B cell (primary cell): ENCODE data around the gene DOLPP1. TPM values are rescaled to one million over a fixed set of nuclear protein-coding genes. Genes with fewer than 3 reads are reported as not detected.

Experiments used
- ATAC-seq: fragments of 200-7000 bp; cut with Tn5 transposase; one replicate; pipeline ENCODE4 v1.10.0; 2021; ENCODE audit warnings: low read depth, mild to moderate bottlenecking, moderate number of reproducible peaks, moderate library complexity
- CTCF ChIA-PET: fragments of 350-600 bp; sonication (Branson Sonifier 250); formaldehyde crosslinking; loops from one replicate; lab custom pipeline; 2021; ENCODE audit warnings: antibody characterized with exemption, inconsistent platforms; lab: Charles Lee
- POLR2A ChIA-PET: fragments of 350-600 bp; sonication (Branson Sonifier 250); formaldehyde crosslinking; loops from one replicate; lab custom pipeline; 2021; ENCODE audit warnings: antibody characterized with exemption; lab: Charles Lee
- DNase-seq: peaks from one replicate; pipeline ENCODE4 v3.0.0; 2013
- H2AFZ ChIP-seq: 2 replicates; pipeline ENCODE4 v1.6.1; 2012; ENCODE audit warnings: mild to moderate bottlenecking, low read depth, low read length; ENCODE audit not compliant: insufficient read depth, poor library complexity, severe bottlenecking
- H3K27ac ChIP-seq, 2 donors: 1 replicate in 1 of 2; 2 replicates in 1 of 2; pipeline ENCODE4 v1.5.1; 2012 to 2013; ENCODE audit warnings: low read length in 2 of 2, mild to moderate bottlenecking in 2 of 2, moderate library complexity in 1 of 2
- H3K27me3 ChIP-seq, 4 experiments: fragments of 200-600 bp in 1 of 4; sonication (generic) in 1 of 4; replicated peaks in 1 of 4; 1 replicate in 2 of 4; 2 replicates in 2 of 4; pipeline versions ENCODE4 v1.6.1 to v1.7.0; 2013 to 2016; ENCODE audit warnings: low read length in 3 of 4, mild to moderate bottlenecking in 2 of 4, mixed read lengths in 1 of 4, moderate library complexity in 1 of 4; ENCODE audit not compliant: insufficient read depth in 4 of 4, control insufficient read depth in 3 of 4; ENCODE audit errors: control extremely low read depth in 1 of 4
- H3K36me3 ChIP-seq, 2 experiments: replicated peaks in 1 of 2; 1 replicate in 1 of 2; 2 replicates in 1 of 2; pipeline versions ENCODE4 v1.6.1 to v1.7.1; 2013; ENCODE audit warnings: low read length in 1 of 2; ENCODE audit not compliant: insufficient read depth in 2 of 2, control insufficient read depth in 1 of 2; ENCODE audit errors: control extremely low read depth in 1 of 2, extremely low read depth in 1 of 2
- H3K4me1 ChIP-seq, 2 donors: fragments of 200-600 bp in 1 of 2; sonication (generic) in 1 of 2; 1 replicate in 1 of 2; 2 replicates in 1 of 2; pipeline versions ENCODE4 v1.5.1 to v1.6.1; 2013 to 2017; ENCODE audit warnings: low read length in 2 of 2; ENCODE audit not compliant: control insufficient read depth in 2 of 2, insufficient read depth in 2 of 2
- H3K4me2 ChIP-seq: replicated peaks from 2 replicates; pipeline ENCODE3; 2012; ENCODE audit warnings: mild to moderate bottlenecking, low read depth, low read length; ENCODE audit not compliant: poor library complexity, severe bottlenecking
- H3K4me3 ChIP-seq, 5 experiments: fragments of 200-600 bp in 1 of 5; sonication (generic) in 1 of 5; 1 replicate in 3 of 5; 2 replicates in 2 of 5; pipeline versions ENCODE4 v1.5.1 to v1.7.0; 2011 to 2016; ENCODE audit warnings: low read length in 4 of 5, mild to moderate bottlenecking in 4 of 5, low read depth in 2 of 5, control low read depth in 1 of 5, moderate library complexity in 1 of 5; ENCODE audit not compliant: insufficient read depth in 1 of 5; ENCODE audit errors: control extremely low read depth in 1 of 5, extremely low read depth in 1 of 5
- H3K79me2 ChIP-seq: fragments of 200-600 bp; sonication (generic); one replicate; pipeline ENCODE4 v1.6.0; 2016; ENCODE audit warnings: low read length; ENCODE audit not compliant: control insufficient read depth, insufficient read depth
- H3K9ac ChIP-seq: fragments of 200-600 bp; sonication (generic); 2 replicates; pipeline ENCODE4 v1.6.1; 2017; ENCODE audit warnings: mild to moderate bottlenecking, low read length, moderate library complexity
- H3K9me3 ChIP-seq, 3 donors: one replicate each; pipeline versions ENCODE4 v1.6.1 to v1.7.1; 2013; ENCODE audit warnings: low read length in 2 of 3; ENCODE audit not compliant: control insufficient read depth in 2 of 3, insufficient read depth in 1 of 3; ENCODE audit errors: control extremely low read depth in 1 of 3
- H4K20me1 ChIP-seq: 2 replicates; pipeline ENCODE4 v1.6.0; 2012; ENCODE audit warnings: mild to moderate bottlenecking, low read length; ENCODE audit not compliant: insufficient read depth, control insufficient read depth, poor library complexity, severe bottlenecking
- H3K27ac Mint-ChIP-seq: one replicate; pipeline ENCODE4 v1.8.0; 2021; ENCODE audit warnings: mixed read lengths
- H3K27me3 Mint-ChIP-seq: one replicate; pipeline ENCODE4 v1.8.0; 2021; ENCODE audit warnings: mixed read lengths
- H3K4me1 Mint-ChIP-seq: one replicate; pipeline ENCODE4 v1.8.0; 2021; ENCODE audit warnings: mixed read lengths
- H3K4me3 Mint-ChIP-seq: one replicate; pipeline ENCODE4 v1.8.0; 2021; ENCODE audit warnings: mixed read lengths
- H3K9me3 Mint-ChIP-seq: one replicate; pipeline ENCODE4 v1.8.0; 2022; ENCODE audit warnings: mixed read lengths; ENCODE audit not compliant: insufficient read depth
- CTCF ChIP-seq: fragments of 200-600 bp; IDR thresholded peaks from one replicate; pipeline ENCODE4 v1.8.0; 2022; ENCODE audit warnings: antibody characterized with exemption, mild to moderate bottlenecking
- EZH2 ChIP-seq: IDR thresholded peaks from 2 replicates; pipeline ENCODE4 v1.6.1; 2012; ENCODE audit warnings: borderline replicate concordance, low read depth, mild to moderate bottlenecking, moderate library complexity, low read length; ENCODE audit not compliant: insufficient read depth, poor library complexity, severe bottlenecking
- WGBS: methylation state at CpG from one replicate; pipeline ENCODE4 v1.1.5; 2013; ENCODE audit warnings: missing lambda C conversion rate; ENCODE audit not compliant: insufficient coverage; 5-methylcytosine and 5-hydroxymethylcytosine counted together
- intact Hi-C: fragments of 100-400 bp; cut with micrococcal nuclease; formaldehyde crosslinking; loops from one replicate; pipeline ENCODE4 v1.10.0; 2022
- polyA plus RNA-seq: library from polyadenylated mRNA; depleted of rRNA; stranded (reverse); fragments of >200 nt; gene quantifications from 2 replicates; pipeline ENCODE4 v1.2.3, GENCODE V29; 2012
- total RNA-seq, 2 donors: library from RNA; stranded (reverse); fragments of 120-200 nt in 1 of 2; gene quantifications; 1 replicate in 1 of 2; 2 replicates in 1 of 2; pipeline versions ENCODE4 v1.2.3 to v1.2.4, GENCODE V29; 2013 to 2022

Gene DOLPP1
- total and polyA plus RNA-seq, 2 donors (not counting 1 experiment from before 2014, with no cell fraction given) = 4.7 to 8.6 TPM

GRCh38 chr9:129058965-129059795, 21.7 kb upstream of the DOLPP1 start:
- TF ChIP-seq CTCF (no peak), EZH2 (no peak)
- Histone ChIP-seq H3K79me2 (no peaks in the 10 kb centered on the region), H3K27ac (no peak overlapping the region), H3K4me2 (no peak overlapping the region), H4K20me1 (no peaks in the 10 kb centered on the region), H3K36me3 (peaks cover 3 to 44% of the 10 kb centered on the region in 2 experiments), H2AFZ (no peak overlapping the region), H3K27me3 (no peaks in the 10 kb centered on the region), H3K4me3 (no peak overlapping the region), H3K4me1 (no peaks in the 10 kb centered on the region), H3K9me3 (no peaks in the 10 kb centered on the region), H3K9ac (no peak overlapping the region)
- H3K27me3 Mint-ChIP-seq = no peaks in the 10 kb centered on the region
- ChIA-PET POLR2A (no interaction called here), CTCF (interaction anchor here (0.7 kb wide), 1 partner anchor 52 kb away, joined by 4 read pairs; no protein-coding TSS in a partner anchor)
- intact Hi-C loops = no loop called here
- no peak for ATAC-seq
- 95% methylated on average over 20 of the region's 21 CpGs for WGBS
- DNase-seq = no peak
- H3K4me3 Mint-ChIP-seq = no peak overlapping the region
- H3K27ac Mint-ChIP-seq = no peak overlapping the region
- H3K4me1 Mint-ChIP-seq = no peaks in the 10 kb centered on the region
- no peaks in the 10 kb centered on the region for H3K9me3 Mint-ChIP-seq
